Hematopoietic multipotent progenitor cell treated with erythropoietin and hydrocortisone succinate and interleukin-3 and kit ligand, for 4 days (in vitro differentiated cells): ENCODE measurements around the gene OR14C36.
"Not testable (repeated sequence)": the region's sequence is repeated elsewhere in the genome, so short reads cannot be mapped to it uniquely, and the experiment has no call there.

ENCODE experiments used
- DNase-seq: peaks from one replicate; pipeline ENCODE4 v3.0.0-alpha.2; 2015

Gene OR14C36

GRCh38 chr1:248348475-248348874 is at the start of gene OR14C36:
TSS of gene OR14C36 (plus strand) at chr1:248348775. CDS start at chr1:248348775, 0 bp downstream.
- no peak for DNase-seq

- DNase-seq = no peak
Measured at GRCh38 chr1:248303324-248303723, 45.3 kb upstream of the OR14C36 start, which contains the start of gene OR2T12. TSS of gene OR2T12 (minus strand) at chr1:248303424. CDS start at chr1:248295578, 7,846 bp downstream.

GRCh38 chr1:248305672-248306071 is 42.9 kb upstream of the OR14C36 start:
- not testable (repeated sequence) for DNase-seq

- no peak for DNase-seq
Measured at GRCh38 chr1:248306103-248306502, 42.5 kb upstream of the OR14C36 start.

GRCh38 chr1:248306740-248307139 is 41.8 kb upstream of the OR14C36 start:
- not testable (repeated sequence) for DNase-seq

GRCh38 chr1:248316796-248317195 is 31.8 kb upstream of the OR14C36 start:
- no peak for DNase-seq

GRCh38 chr1:248324468-248324867 is 24.1 kb upstream of the OR14C36 start, which contains the start of gene OR2M7:
TSS of gene OR2M7 (minus strand) at chr1:248324568. CDS start at chr1:248324568, 0 bp downstream.
- no peak for DNase-seq

GRCh38 chr1:248343451-248343850 is 5.1 kb upstream of the OR14C36 start:
- DNase-seq = no peak

- no peak for DNase-seq
Measured at GRCh38 chr1:248359415-248359814, 10.8 kb downstream of the OR14C36 start.

GRCh38 chr1:248361121-248361715 is 12.6 kb downstream of the OR14C36 start, which contains the start of gene OR2T4:
TSS of gene OR2T4 (plus strand) at chr1:248361665. CDS start at chr1:248361665, 0 bp downstream.
- DNase-seq = no peak

- DNase-seq = no peak
Measured at GRCh38 chr1:248366609-248367008, 18.0 kb downstream of the OR14C36 start.

GRCh38 chr1:248372394-248372793 is 23.8 kb downstream of the OR14C36 start:
- DNase-seq = peak; percentile 37

- DNase-seq = no peak
Measured at GRCh38 chr1:248373761-248374160, 25.2 kb downstream of the OR14C36 start.

GRCh38 chr1:248375446-248375845 is 26.9 kb downstream of the OR14C36 start, which contains the start of gene OR2T6:
TSS of gene OR2T6 (plus strand) at chr1:248375746. CDS start at chr1:248387609, 11,863 bp downstream.
- DNase-seq = no peak

- peak; percentile 54 for DNase-seq
Measured at GRCh38 chr1:248376916-248377315, 28.3 kb downstream of the OR14C36 start.

- no peak for DNase-seq
Measured at GRCh38 chr1:248380854-248381253, 32.3 kb downstream of the OR14C36 start.

- DNase-seq = peak; percentile 55
Measured at GRCh38 chr1:248388426-248388825, 39.9 kb downstream of the OR14C36 start.

- no peak for DNase-seq
Measured at GRCh38 chr1:248393050-248393449, 44.5 kb downstream of the OR14C36 start.
